ENCODE results near the gene CDH4. TPM values are rescaled to one million over a fixed set of nuclear protein-coding genes. Genes with fewer than 3 reads are reported as not detected.
A peak's percentile ranks its signal among the peaks of the same experiment; 100 is the strongest.

CDH4 gene
- total RNA-seq, 1 experiment from 2014 or later: 5.3 TPM

GRCh38 chr20:61500791-61501321, 248.8 kb downstream of the CDH4 start:
- DNase-seq (ENCODE audit: low spot score) (no peak), ATAC-seq (peak; percentile 52)
- CTCF ChIA-PET: interaction anchor here (1.2 kb wide), 1 partner anchor 8 kb away, joined by 3 read pairs; no protein-coding TSS in a partner anchor
- TF ChIP-seq USF1 (CRISPR knock-in tag; IDR thresholded peaks at IDR 0.05): no peak
- peak overlapping the region; percentile 25 for H3K27ac Mint-ChIP-seq
- no peak overlapping the region for H3K4me3 Mint-ChIP-seq
- peaks cover 16% of the 10 kb centered on the region for H3K9me3 Mint-ChIP-seq
- peaks cover 21% of the 10 kb centered on the region for H3K27me3 Mint-ChIP-seq (ENCODE audit: low read depth)
- H3K36me3 Mint-ChIP-seq: peaks cover 20% of the 10 kb centered on the region
- POLR2A ChIA-PET: no interaction called here
- H3K4me1 Mint-ChIP-seq: peaks cover 52% of the 10 kb centered on the region

GRCh38 chr20:61502433-61502832, 250.4 kb downstream of the CDH4 start:
- Mint-ChIP-seq H3K9me3 (peaks cover 16% of the 10 kb centered on the region), H3K36me3 (peaks cover 20% of the 10 kb centered on the region), H3K4me1 (peaks cover 50% of the 10 kb centered on the region), H3K27ac (no peak overlapping the region), H3K27me3 (ENCODE audit: low read depth) (peaks cover 25% of the 10 kb centered on the region), H3K4me3 (no peak overlapping the region)
- ChIA-PET CTCF (no interaction called here), POLR2A (no interaction called here)
- DNase-seq (ENCODE audit: low spot score) (no peak), ATAC-seq (no peak)
- TF ChIP-seq ZMAT4 (CRISPR knock-in tag; IDR thresholded peaks at IDR 0.05): no peak
- TF ChIP-seq ZNF396 (CRISPR knock-in tag; IDR thresholded peaks at IDR 0.05; ENCODE audit: borderline replicate concordance): no peak
- no peak for TF ChIP-seq TEAD1 (CRISPR knock-in tag; IDR thresholded peaks at IDR 0.05)
- TF ChIP-seq CREM (CRISPR knock-in tag; IDR thresholded peaks at IDR 0.05): no peak
- no peak for TF ChIP-seq ZNF423 (CRISPR knock-in tag; IDR thresholded peaks at IDR 0.05)
- TF ChIP-seq ZNF121 (CRISPR knock-in tag; IDR thresholded peaks at IDR 0.05): no peak
- TF ChIP-seq ZNF671 (CRISPR knock-in tag; IDR thresholded peaks at IDR 0.05): no peak
- no peak for TF ChIP-seq ATF6 (CRISPR knock-in tag; IDR thresholded peaks at IDR 0.05)
- TF ChIP-seq STAT6 (CRISPR knock-in tag; conservative IDR thresholded peaks at IDR 0.05; ENCODE audit: low read depth): no peak
- TF ChIP-seq SMAD3 (CRISPR knock-in tag; IDR thresholded peaks at IDR 0.05; ENCODE audit: borderline replicate concordance): no peak
- TF ChIP-seq ZNF512 (CRISPR knock-in tag; IDR thresholded peaks at IDR 0.05; ENCODE audit: borderline replicate concordance): no peak
- TF ChIP-seq ZNF263 (CRISPR knock-in tag; IDR thresholded peaks at IDR 0.05; ENCODE audit: low read depth): no peak
- no peak for TF ChIP-seq USF1 (CRISPR knock-in tag; IDR thresholded peaks at IDR 0.05)
- TF ChIP-seq HMGA2 (CRISPR knock-in tag; IDR thresholded peaks at IDR 0.05): no peak
- TF ChIP-seq AFF4 (CRISPR knock-in tag; IDR thresholded peaks at IDR 0.05; ENCODE audit: borderline replicate concordance): no peak
- no peak for TF ChIP-seq RELA (CRISPR knock-in tag; IDR thresholded peaks at IDR 0.05; ENCODE audit: borderline replicate concordance)
- no peak for TF ChIP-seq E2F4 (CRISPR knock-in tag; IDR thresholded peaks at IDR 0.05; ENCODE audit: borderline replicate concordance, low read depth)
- TF ChIP-seq E2F5 (CRISPR knock-in tag; IDR thresholded peaks at IDR 0.05): no peak
- TF ChIP-seq ZBTB21 (CRISPR knock-in tag; IDR thresholded peaks at IDR 0.05; ENCODE audit: borderline replicate concordance): no peak
